H9 (cell line): Measurements from ENCODE around the gene RAB6B. TPM values are rescaled to one million over a fixed set of nuclear protein-coding genes. Genes with fewer than 3 reads are reported as not detected.

Experiments
- DNase-seq: peaks from one replicate; pipeline ENCODE4 v3.0.0-alpha.2; 2017
- H2AFZ ChIP-seq: one replicate; pipeline ENCODE4 v1.6.1; 2013; ENCODE audit warnings: mild to moderate bottlenecking, low read length, control low read depth, moderate library complexity
- H2AK5ac ChIP-seq: 2 replicates; pipeline ENCODE4 v1.6.1; 2013; ENCODE audit warnings: low read length, control low read depth, mixed read lengths; ENCODE audit not compliant: insufficient read length
- H2BK120ac ChIP-seq: one replicate; pipeline ENCODE4 v1.6.1; 2013; ENCODE audit warnings: low read depth, mild to moderate bottlenecking, low read length, control low read depth, inconsistent platforms; ENCODE audit not compliant: poor library complexity, severe bottlenecking
- H2BK12ac ChIP-seq: 2 replicates; pipeline ENCODE4 v1.6.1; 2013; ENCODE audit warnings: low read length, control low read depth, mixed read lengths, low read depth; ENCODE audit not compliant: insufficient read length
- H2BK15ac ChIP-seq: 2 replicates; pipeline ENCODE4 v1.6.1; 2013; ENCODE audit warnings: low read depth, low read length, control low read depth
- H2BK20ac ChIP-seq: one replicate; pipeline ENCODE4 v1.6.1; 2013; ENCODE audit warnings: low read depth, mild to moderate bottlenecking, low read length, control low read depth, inconsistent platforms; ENCODE audit not compliant: poor library complexity, severe bottlenecking
- H2BK5ac ChIP-seq: 2 replicates; pipeline ENCODE4 v1.6.1; 2013; ENCODE audit warnings: low read length, control low read depth, mixed read lengths; ENCODE audit not compliant: insufficient read length
- H3K14ac ChIP-seq: 2 replicates; pipeline ENCODE4 v1.6.1; 2013; ENCODE audit warnings: low read length, control low read depth; ENCODE audit not compliant: insufficient read depth
- H3K18ac ChIP-seq: 2 replicates; pipeline ENCODE4 v1.6.1; 2013; ENCODE audit warnings: low read depth, mild to moderate bottlenecking, mixed read lengths, low read length, control low read depth; ENCODE audit not compliant: insufficient read length
- H3K23ac ChIP-seq: 2 replicates; pipeline ENCODE4 v1.6.1; 2013; ENCODE audit warnings: low read length, control low read depth, mixed read lengths, low read depth; ENCODE audit not compliant: insufficient read length
- H3K23me2 ChIP-seq: 2 replicates; pipeline ENCODE4 v1.6.1; 2013; ENCODE audit warnings: low read depth, mild to moderate bottlenecking, mixed read lengths, low read length, control low read depth; ENCODE audit not compliant: insufficient read length, poor library complexity, severe bottlenecking
- H3K27ac ChIP-seq: 2 replicates; pipeline ENCODE4 v1.5.1; 2013; ENCODE audit warnings: low read length, control low read depth, mixed read lengths, low read depth; ENCODE audit not compliant: insufficient read length
- H3K27me3 ChIP-seq: 2 replicates; pipeline ENCODE4 v1.6.1; 2013; ENCODE audit warnings: low read length, control low read depth, inconsistent platforms; ENCODE audit not compliant: insufficient read depth
- H3K4ac ChIP-seq: 2 replicates; pipeline ENCODE4 v1.6.1; 2013; ENCODE audit warnings: low read depth, mild to moderate bottlenecking, control low read depth, inconsistent platforms, low read length, moderate library complexity
- H3K4me1 ChIP-seq: 2 replicates; pipeline ENCODE4 v1.6.1; 2013; ENCODE audit warnings: low read length, control low read depth, inconsistent platforms; ENCODE audit not compliant: insufficient read depth
- H3K4me2 ChIP-seq: 2 replicates; pipeline ENCODE4 v1.6.1; 2013; ENCODE audit warnings: low read length, control low read depth, mixed read lengths; ENCODE audit not compliant: insufficient read length, insufficient read depth
- H3K56ac ChIP-seq: 2 replicates; pipeline ENCODE4 v1.6.1; 2013; ENCODE audit warnings: low read depth, mild to moderate bottlenecking, mixed read lengths, low read length, control low read depth; ENCODE audit not compliant: insufficient read length
- H3K79me1 ChIP-seq: 2 replicates; pipeline ENCODE4 v1.6.1; 2013; ENCODE audit warnings: low read depth, mild to moderate bottlenecking, moderate library complexity, low read length, control low read depth, inconsistent platforms; ENCODE audit not compliant: insufficient read depth, poor library complexity, severe bottlenecking
- H3K79me2 ChIP-seq: 2 replicates; pipeline ENCODE4 v1.6.1; 2013; ENCODE audit warnings: low read length, control low read depth, inconsistent platforms; ENCODE audit not compliant: insufficient read depth
- H3K9ac ChIP-seq: 2 replicates; pipeline ENCODE4 v1.6.1; 2013; ENCODE audit warnings: low read length, control low read depth, mixed read lengths; ENCODE audit not compliant: insufficient read length; ENCODE audit errors: extremely low read depth
- H3K9me3 ChIP-seq: one replicate; pipeline ENCODE4 v1.6.1; 2013; ENCODE audit warnings: low read depth, low read length, inconsistent platforms; ENCODE audit not compliant: control insufficient read depth
- H3T11ph ChIP-seq: one replicate; pipeline ENCODE4 v1.6.1; 2013; ENCODE audit warnings: mild to moderate bottlenecking, low read length, control low read depth, inconsistent platforms
- H4K20me1 ChIP-seq: one replicate; pipeline ENCODE4 v1.6.1; 2013; ENCODE audit not compliant: control insufficient read depth, insufficient read length, insufficient read depth
- H4K5ac ChIP-seq: 2 replicates; pipeline ENCODE4 v1.6.1; 2013; ENCODE audit warnings: low read depth, mild to moderate bottlenecking, mixed read lengths, low read length, control low read depth; ENCODE audit not compliant: insufficient read length
- H4K8ac ChIP-seq: replicated peaks from 2 replicates; pipeline ENCODE4 v1.6.1; 2013; ENCODE audit warnings: low read length, control low read depth, mixed read lengths, low read depth; ENCODE audit not compliant: insufficient read length
- H4K91ac ChIP-seq: 2 replicates; pipeline ENCODE4 v1.6.1; 2013; ENCODE audit warnings: low read depth, mild to moderate bottlenecking, moderate library complexity, mixed read lengths, low read length, control low read depth; ENCODE audit not compliant: insufficient read length
- H3K27ac Mint-ChIP-seq, 3 experiments: 2 replicates in 2 of 3; 3 replicates in 1 of 3; pipeline ENCODE4 v1.8.0; 2020 to 2021; ENCODE audit warnings: mixed read lengths in 3 of 3, mild to moderate bottlenecking in 1 of 3, moderate library complexity in 1 of 3
- H3K27me3 Mint-ChIP-seq: 2 replicates; pipeline ENCODE4 v1.8.0; 2021; ENCODE audit warnings: low read depth, mild to moderate bottlenecking, moderate library complexity, mixed read lengths
- H3K36me3 Mint-ChIP-seq, 3 experiments: 2 replicates in 2 of 3; 3 replicates in 1 of 3; pipeline ENCODE4 v1.8.0; 2020 to 2021; ENCODE audit warnings: low read depth in 3 of 3, mixed read lengths in 3 of 3; ENCODE audit not compliant: insufficient read depth in 1 of 3
- H3K4me1 Mint-ChIP-seq, 2 experiments: 2 replicates each; pipeline ENCODE4 v1.8.0; 2020; ENCODE audit warnings: mixed read lengths in 2 of 2
- H3K4me3 Mint-ChIP-seq, 2 experiments: 2 replicates in 1 of 2; 3 replicates in 1 of 2; pipeline ENCODE4 v1.8.0; 2020 to 2021; ENCODE audit warnings: mild to moderate bottlenecking in 2 of 2, mixed read lengths in 2 of 2, moderate library complexity in 1 of 2
- H3K9me3 Mint-ChIP-seq, 2 experiments: 2 replicates in 1 of 2; 3 replicates in 1 of 2; pipeline ENCODE4 v1.8.0; 2020; ENCODE audit warnings: mild to moderate bottlenecking in 2 of 2, mixed read lengths in 2 of 2, moderate library complexity in 1 of 2
- CTCF ChIP-seq: fragments of 200-600 bp; sonication (generic); conservative IDR thresholded peaks from 3 replicates; pipeline ENCODE4 v1.8.0; 2021; ENCODE audit warnings: antibody characterized with exemption, mild to moderate bottlenecking
- WGBS: extraction: QIAGEN DNeasy Blood & Tissue Kit; methylation state at CpG from one replicate; pipeline ENCODE4 v1.1.7; 2013; ENCODE audit warnings: missing lambda C conversion rate, low lambda C conversion rate, mixed read lengths; ENCODE audit not compliant: insufficient read length; ENCODE audit errors: extremely low coverage; 5-methylcytosine and 5-hydroxymethylcytosine counted together
- total RNA-seq: library from RNA; stranded (reverse); gene quantifications from 2 replicates; pipeline ENCODE4 v1.2.1, GENCODE V29; 2021

RAB6B gene
- total RNA-seq, 1 experiment from 2014 or later, result 12.3 TPM

- Histone ChIP-seq H2BK12ac (no peak overlapping the region), H3T11ph (no peak overlapping the region), H2AFZ (no peak overlapping the region), H3K4me2 (no peak overlapping the region), H3K4me1 (no peaks in the 10 kb centered on the region), H2BK5ac (no peak overlapping the region), H2BK20ac (no peak overlapping the region), H4K8ac (no peak overlapping the region), H3K9me3 (no peaks in the 10 kb centered on the region), H4K5ac (no peak overlapping the region), H4K20me1 (no peaks in the 10 kb centered on the region), H3K27ac (no peak overlapping the region), H3K79me2 (no peaks in the 10 kb centered on the region), H3K4ac (no peak overlapping the region), H3K23ac (no peak overlapping the region), H3K79me1 (no peaks in the 10 kb centered on the region), H2BK120ac (no peak overlapping the region), H3K23me2 (no peaks in the 10 kb centered on the region), H4K91ac (no peak overlapping the region), H3K56ac (no peak overlapping the region), H3K9ac (no peak overlapping the region), H2BK15ac (no peak overlapping the region), H2AK5ac (no peak overlapping the region), H3K18ac (no peak overlapping the region), H3K27me3 (no peaks in the 10 kb centered on the region), H3K14ac (no peak overlapping the region)
- DNase-seq, result no peak
- H3K4me3 Mint-ChIP-seq, result no peak overlapping the region
- H3K27me3 Mint-ChIP-seq, result no peaks in the 10 kb centered on the region; the same call in 1 of the 2 replicates
- H3K9me3 Mint-ChIP-seq, result peaks cover 0 to 12% of the 10 kb centered on the region in 2 experiments; a peak in 4 of 5 replicates
- H3K4me1 Mint-ChIP-seq, result peaks cover 0 to under 1% of the 10 kb centered on the region in 2 experiments; a peak in 1 of 4 replicates
- no CpG with 5 or more reads among the region's 3 CpGs for WGBS
- H3K27ac Mint-ChIP-seq, result no peak overlapping the region
- TF ChIP-seq CTCF, result no peak
- H3K36me3 Mint-ChIP-seq, result peaks cover 0 to 6% (median 3%) of the 10 kb centered on the region in 3 experiments; a peak in 3 of 7 replicates
Measured at GRCh38 chr3:133878518-133878917, 17.2 kb downstream of the RAB6B start.
